AG08395 (cell line): Measurements from ENCODE around the gene LAMA1.

Experiments
- DNase-seq: peaks from one replicate; pipeline ENCODE4 v3.0.0; 2012; ENCODE audit warnings: mixed read lengths, low spot score

Gene LAMA1

GRCh38 chr18:6994056-6994770 lies 123.4 kb downstream of the LAMA1 start:
- DNase-seq, result peak; percentile 50

- DNase-seq, result no peak
These were observed 124.8 kb downstream of the LAMA1 start for GRCh38 chr18:6992761-6993160.

GRCh38 chr18:6983366-6983765 lies 134.2 kb downstream of the LAMA1 start:
- DNase-seq, result no peak

GRCh38 chr18:6982398-6982797 lies 135.2 kb downstream of the LAMA1 start:
- DNase-seq, result no peak

GRCh38 chr18:6980363-6980762 lies 137.2 kb downstream of the LAMA1 start:
- no peak for DNase-seq

- DNase-seq, result no peak
These were observed 137.6 kb downstream of the LAMA1 start for GRCh38 chr18:6979954-6980353.

- DNase-seq, result no peak
These were observed 140.7 kb downstream of the LAMA1 start for GRCh38 chr18:6976935-6977334.

- DNase-seq, result no peak
These were observed 142.5 kb downstream of the LAMA1 start for GRCh38 chr18:6975084-6975483.

GRCh38 chr18:6971823-6972478 lies 145.6 kb downstream of the LAMA1 start:
- no peak for DNase-seq

- no peak for DNase-seq
These were observed 154.0 kb downstream of the LAMA1 start for GRCh38 chr18:6963452-6964097.

- no peak for DNase-seq
These were observed 154.8 kb downstream of the LAMA1 start for GRCh38 chr18:6962571-6963451.

GRCh38 chr18:6961331-6961730 lies 156.3 kb downstream of the LAMA1 start:
- DNase-seq, result no peak

- peak; percentile 10 for DNase-seq
These were observed 156.9 kb downstream of the LAMA1 start for GRCh38 chr18:6960656-6961055.

GRCh38 chr18:6960124-6960523 lies 157.5 kb downstream of the LAMA1 start:
- DNase-seq, result no peak

GRCh38 chr18:6959110-6959509 lies 158.5 kb downstream of the LAMA1 start:
- no peak for DNase-seq

- no peak for DNase-seq
These were observed 160.6 kb downstream of the LAMA1 start for GRCh38 chr18:6956999-6957398.

- DNase-seq, result no peak
These were observed 161.1 kb downstream of the LAMA1 start for GRCh38 chr18:6956495-6956894.

GRCh38 chr18:6955304-6955703 lies 162.3 kb downstream of the LAMA1 start:
- no peak for DNase-seq

- no peak for DNase-seq
These were observed 163.1 kb downstream of the LAMA1 start for GRCh38 chr18:6954501-6954900.

GRCh38 chr18:6951336-6952090 lies 166.1 kb downstream of the LAMA1 start:
- DNase-seq, result no peak

GRCh38 chr18:6950641-6951040 lies 167.0 kb downstream of the LAMA1 start:
- no peak for DNase-seq
